ENCODE results near the gene ZNF143.
A peak's percentile ranks its signal among the peaks of the same experiment; 100 is the strongest.
"Not testable (repeated sequence)": the region's sequence is repeated elsewhere in the genome, so short reads cannot be mapped to it uniquely, and the experiment has no call there.

ZNF143 gene

GRCh38 chr11:9460322-9461062 lies at the start of gene ZNF143:
Gene ZNF143, plus strand, starts transcription at chr11:9461012. Its CDS starts 10,297 bp downstream, at chr11:9471309.
- peak; percentile 100 for DNase-seq

- no peak for DNase-seq
Observed at GRCh38 chr11:9428706-9429105, 32.1 kb upstream of the ZNF143 start.

GRCh38 chr11:9438611-9439010 lies 22.2 kb upstream of the ZNF143 start:
- no peak for DNase-seq

- no peak for DNase-seq
Observed at GRCh38 chr11:9446230-9446629, 14.6 kb upstream of the ZNF143 start.

DNA sequence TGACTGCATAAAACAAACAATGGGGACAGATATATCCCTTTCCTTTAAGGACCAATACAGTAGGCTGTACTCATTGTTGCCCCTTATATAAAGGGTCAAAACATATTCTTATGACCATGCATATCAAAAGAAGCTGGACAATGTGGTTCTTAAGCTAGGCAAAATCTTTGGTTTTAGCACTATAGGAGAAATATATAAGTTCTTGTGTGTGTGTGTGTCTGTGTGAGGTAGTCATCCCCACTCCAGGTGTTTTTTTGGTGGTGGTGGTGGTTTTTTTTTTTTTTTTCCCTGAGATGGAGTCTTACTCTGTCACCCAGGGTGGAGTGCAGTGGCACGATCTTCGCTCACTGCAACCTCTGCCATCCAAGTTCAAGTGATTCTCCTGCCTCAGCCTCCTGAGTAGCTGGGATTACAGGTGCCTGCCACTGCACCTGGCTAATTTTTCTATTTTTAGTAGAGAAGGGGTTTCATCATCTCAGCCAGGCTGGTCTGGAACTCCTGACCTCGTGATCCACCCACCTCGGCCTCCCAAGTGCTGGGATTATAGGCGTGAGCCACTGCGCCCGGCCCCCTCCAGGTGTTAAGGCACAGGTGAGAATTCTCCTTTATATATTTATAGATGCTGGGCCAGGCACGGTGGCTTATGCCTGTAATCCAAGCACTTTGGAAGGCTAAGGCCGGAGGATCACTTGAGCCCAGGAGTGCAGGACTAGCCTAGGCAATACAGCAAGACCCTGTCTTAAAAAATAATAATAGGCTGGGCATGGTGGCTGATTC lies 12.0 kb upstream of the ZNF143 start:
- DNase-seq = no peak

DNA sequence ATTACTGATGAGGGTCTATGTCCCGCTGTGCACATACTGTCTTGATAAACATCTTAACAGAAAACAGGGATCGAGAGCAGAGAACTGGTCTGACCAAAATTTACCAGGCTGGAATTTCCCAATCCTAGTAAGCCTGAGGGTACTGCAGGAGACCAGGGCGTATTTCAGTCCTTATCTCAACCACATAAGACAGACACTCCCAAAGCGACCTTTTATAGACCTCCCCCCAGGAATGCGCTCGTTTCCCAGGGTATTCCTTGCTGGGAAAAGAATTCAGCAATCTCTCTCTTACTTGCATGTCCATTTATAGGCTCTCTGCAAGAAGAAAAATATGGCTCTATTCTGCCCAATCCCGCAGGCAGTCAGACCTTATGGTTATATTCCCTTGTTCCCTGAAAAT lies 8.8 kb upstream of the ZNF143 start:
- DNase-seq = not testable (repeated sequence)

- no peak for DNase-seq
Observed at GRCh38 chr11:9455722-9456121, 5.1 kb upstream of the ZNF143 start.

- DNase-seq = peak; percentile 12
Observed at GRCh38 chr11:9459667-9460321, 1.0 kb upstream of the ZNF143 start.

- DNase-seq = peak; percentile 79
Observed at GRCh38 chr11:9461063-9461759, 399 bp downstream of the ZNF143 start.

GRCh38 chr11:9461760-9462134 lies 935 bp downstream of the ZNF143 start:
- DNase-seq = peak; percentile 7

DNA sequence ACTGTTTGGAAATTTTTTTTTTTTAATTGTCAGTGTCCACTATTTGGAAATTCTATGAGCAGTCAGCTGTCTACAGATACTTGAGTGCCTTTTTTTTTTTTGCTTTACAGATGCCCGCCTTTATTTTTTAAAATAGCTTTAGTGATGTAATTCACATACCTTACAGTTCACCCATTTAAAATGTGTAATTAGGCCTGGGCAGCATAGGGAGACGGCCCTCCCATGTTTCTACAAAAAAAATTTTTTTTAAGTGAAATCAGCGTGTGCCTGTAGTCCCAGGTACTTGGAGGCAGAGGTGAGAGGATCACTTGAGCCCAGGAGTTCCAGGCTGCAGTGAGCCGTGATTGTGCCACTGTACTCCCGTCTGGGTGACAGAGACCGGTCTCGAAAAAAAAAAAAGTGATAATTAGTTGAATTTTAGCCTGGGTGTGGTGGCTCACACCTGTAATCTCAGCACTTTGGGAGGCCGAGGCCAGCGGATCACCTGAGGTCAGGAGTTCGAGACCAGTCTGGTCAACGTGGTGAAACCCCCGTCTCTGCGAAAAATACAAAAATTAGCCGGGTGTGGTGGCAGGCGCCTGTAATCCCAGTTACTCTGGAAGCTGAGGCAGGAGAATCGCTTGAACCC lies 1.5 kb downstream of the ZNF143 start:
- DNase-seq = peak; percentile 25

GRCh38 chr11:9462806-9463537 lies 2.2 kb downstream of the ZNF143 start:
- DNase-seq = no peak

GRCh38 chr11:9470765-9471164 lies 10.0 kb downstream of the ZNF143 start:
- no peak for DNase-seq

GRCh38 chr11:9473408-9473807 lies 12.6 kb downstream of the ZNF143 start:
- DNase-seq = no peak

- DNase-seq = no peak
Observed at GRCh38 chr11:9479899-9480298, 19.1 kb downstream of the ZNF143 start.

GRCh38 chr11:9489080-9489765 lies 28.4 kb downstream of the ZNF143 start:
- DNase-seq = peak; percentile 88

DNA sequence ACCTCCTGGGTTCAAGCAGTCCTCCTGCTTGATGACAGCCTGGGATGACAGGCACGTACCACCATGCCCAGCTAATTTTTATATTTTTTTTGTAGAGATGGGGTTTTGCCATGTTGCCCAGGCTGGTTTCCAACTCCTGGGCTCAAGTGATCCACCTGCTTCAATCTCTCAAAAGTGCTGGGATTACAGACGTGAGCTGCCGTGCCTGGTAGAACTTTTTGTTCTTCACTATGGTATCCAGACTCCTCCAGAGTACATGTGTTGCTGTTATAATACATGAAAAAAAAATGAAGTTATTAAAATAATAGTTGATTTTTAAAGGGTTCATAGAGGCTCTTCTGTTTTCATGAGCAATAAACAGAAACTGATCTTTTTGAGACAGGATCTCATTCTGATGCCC lies 29.6 kb downstream of the ZNF143 start:
- no peak for DNase-seq

GRCh38 chr11:9493492-9493891 lies 32.7 kb downstream of the ZNF143 start:
- no peak for DNase-seq

DNA sequence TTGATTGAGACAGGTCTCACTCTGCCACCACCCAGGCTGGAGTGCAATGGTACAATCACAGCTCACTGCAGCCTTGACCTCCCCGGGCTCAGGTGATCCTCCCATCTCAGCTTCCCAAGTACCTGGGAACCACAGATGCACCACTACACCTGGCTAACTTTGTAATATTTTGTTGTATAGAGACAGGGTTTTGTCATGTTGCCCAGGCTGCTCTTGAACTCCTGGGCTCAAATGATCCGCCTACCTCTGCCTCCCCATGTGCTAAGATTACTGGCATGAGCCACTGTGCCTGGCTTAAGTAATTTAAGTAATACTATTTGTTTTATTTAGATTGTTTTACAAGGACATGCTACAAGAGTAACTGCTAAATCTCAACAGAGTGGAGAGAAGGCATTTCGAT lies 33.5 kb downstream of the ZNF143 start:
- DNase-seq = no peak

GRCh38 chr11:9495803-9496514 lies 35.1 kb downstream of the ZNF143 start:
- DNase-seq = no peak

All from HCEC 1CT (cell line).